Right lobe of liver (tissue), 6 donors: ENCODE measurements around the gene CCDC9B. TPM values are rescaled to one million over a fixed set of nuclear protein-coding genes. Genes with fewer than 3 reads are reported as not detected.
A peak's percentile ranks its signal among the peaks of the same experiment; 100 is the strongest.

Source experiments
- ATAC-seq, 4 donors: fragments of 200-7000 bp; cut with Tn5 transposase; one replicate each; pipeline ENCODE4 v1.9.1; 2020; ENCODE audit warnings: mild to moderate bottlenecking in 4 of 4, moderate library complexity in 4 of 4
- DNase-seq, 3 donors: peaks; one replicate each; pipeline ENCODE4 v3.0.0-alpha.2; 2020
- H3K27ac ChIP-seq, 3 donors: fragments of 200-600 bp; one replicate each; pipeline ENCODE4 v1.8.0; 2022
- H3K27me3 ChIP-seq, 2 donors: fragments of 200-600 bp; one replicate each; pipeline ENCODE4 v1.8.0; 2022
- H3K36me3 ChIP-seq, 4 donors: fragments of 200-600 bp; sonication (generic) in 1 of 4; one replicate each; pipeline versions ENCODE4 v1.5.1 to v1.8.0; 2017 to 2022; ENCODE audit warnings: control low read depth in 1 of 4
- H3K4me1 ChIP-seq, 4 donors: fragments of 200-600 bp; sonication (generic) in 1 of 4; one replicate each; pipeline versions ENCODE4 v1.5.1 to v1.8.0; 2017 to 2022; ENCODE audit warnings: control low read depth in 1 of 4
- H3K4me3 ChIP-seq, 3 donors: fragments of 200-600 bp; one replicate each; pipeline ENCODE4 v1.8.0; 2022
- H3K9me3 ChIP-seq, 4 donors: fragments of 200-600 bp; sonication (generic) in 1 of 4; one replicate each; pipeline versions ENCODE4 v1.5.1 to v1.8.0; 2017 to 2022; ENCODE audit warnings: control low read depth in 1 of 4
- POLR2A ChIP-seq: fragments of 450-650 bp; IDR thresholded peaks from one replicate; pipeline ENCODE4 v1.6.1; 2017; ENCODE audit warnings: antibody characterized with exemption, mild to moderate bottlenecking
- WGBS: methylation state at CpG from one replicate; pipeline ENCODE4 v1.1.6; 2018; ENCODE audit warnings: low coverage, low lambda C conversion rate; ENCODE audit not compliant: insufficient coverage; ENCODE audit errors: missing lambda C conversion rate; 5-methylcytosine and 5-hydroxymethylcytosine counted together
- intact Hi-C, 2 donors: fragments of 100-400 bp; cut with DNase I; formaldehyde crosslinking; loops; one replicate each; pipeline versions ENCODE4 v1.11.2 to v1.14.1; 2022
- total RNA-seq, 6 experiments: library from RNA; depleted of rRNA in 2 of 6; stranded (reverse); fragments of >200 nt in 2 of 6; fragmentation: NEBNext Ultra II Directional in 3 of 6; extraction: Animal tissue kit (Norgen Biotek cat#: 25700) in 3 of 6; gene quantifications; one replicate each; pipeline versions ENCODE4 v1.1.0 to v1.2.4, GENCODE V29; 2016 to 2023
- TF ChIP-seq, protein P1 (sequence below), 4 donors: fragments of 200-600 bp in 3 of 4; fragments of 450-650 bp in 1 of 4; IDR thresholded peaks; one replicate each; pipeline versions ENCODE4 v1.5.1 to v1.8.0; 2016 to 2022; ENCODE audit warnings: antibody characterized with exemption in 4 of 4, mild to moderate bottlenecking in 2 of 4
- donor health status: DM: no; HTN: yes; CAD: no.
- donor health status: DM: no; HTN: no; CAD: no.
- donor health status: DM: no; HTN: no; CAD: no.
- donor health status: DM: no; HTN: yes; CAD: no.
- donor health status: DM: no; HTN: yes; CAD: no.

CCDC9B gene
- total RNA-seq, 6 experiments from 2014 or later = 4.2 to 11.9 (median 4.7) TPM

- Histone ChIP-seq H3K4me3 (peak overlapping the region in 2 of 3 donors; percentile 20 to 41), H3K27ac (no peak overlapping the region)
- DNase-seq = peak in 1 of 3 donors; percentile 52
Measured at GRCh38 chr15:40306371-40306770, 34.4 kb downstream of the CCDC9B start.

GRCh38 chr15:40305281-40305680, 35.5 kb downstream of the CCDC9B start:
- ATAC-seq (no peak), DNase-seq (peak in 1 of 3 donors; percentile 22)
- Histone ChIP-seq H3K9me3 (no peaks in the 10 kb centered on the region), H3K27me3 (no peaks in the 10 kb centered on the region), H3K36me3 (no peaks in the 10 kb centered on the region), H3K4me3 (no peak overlapping the region), H3K4me1 (no peaks in the 10 kb centered on the region), H3K27ac (no peak overlapping the region)
- TF ChIP-seq POLR2A = no peak
- TF ChIP-seq, protein P1, sequence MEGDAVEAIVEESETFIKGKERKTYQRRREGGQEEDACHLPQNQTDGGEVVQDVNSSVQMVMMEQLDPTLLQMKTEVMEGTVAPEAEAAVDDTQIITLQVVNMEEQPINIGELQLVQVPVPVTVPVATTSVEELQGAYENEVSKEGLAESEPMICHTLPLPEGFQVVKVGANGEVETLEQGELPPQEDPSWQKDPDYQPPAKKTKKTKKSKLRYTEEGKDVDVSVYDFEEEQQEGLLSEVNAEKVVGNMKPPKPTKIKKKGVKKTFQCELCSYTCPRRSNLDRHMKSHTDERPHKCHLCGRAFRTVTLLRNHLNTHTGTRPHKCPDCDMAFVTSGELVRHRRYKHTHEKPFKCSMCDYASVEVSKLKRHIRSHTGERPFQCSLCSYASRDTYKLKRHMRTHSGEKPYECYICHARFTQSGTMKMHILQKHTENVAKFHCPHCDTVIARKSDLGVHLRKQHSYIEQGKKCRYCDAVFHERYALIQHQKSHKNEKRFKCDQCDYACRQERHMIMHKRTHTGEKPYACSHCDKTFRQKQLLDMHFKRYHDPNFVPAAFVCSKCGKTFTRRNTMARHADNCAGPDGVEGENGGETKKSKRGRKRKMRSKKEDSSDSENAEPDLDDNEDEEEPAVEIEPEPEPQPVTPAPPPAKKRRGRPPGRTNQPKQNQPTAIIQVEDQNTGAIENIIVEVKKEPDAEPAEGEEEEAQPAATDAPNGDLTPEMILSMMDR (IDR thresholded peaks at IDR 0.05) = no peak
- WGBS = 90% methylated on average over 2 of the region's 4 CpGs
- intact Hi-C loops = no loop called here

More at GRCh38 chr15:40306371-40306770, 34.4 kb downstream of the CCDC9B start:
- Histone ChIP-seq H3K36me3 (no peaks in the 10 kb centered on the region), H3K9me3 (no peaks in the 10 kb centered on the region), H3K27me3 (no peaks in the 10 kb centered on the region), H3K4me1 (no peaks in the 10 kb centered on the region)
- 50% methylated on average over 3 of the region's 5 CpGs for WGBS
- peak in 1 of 4 donors; percentile 7 for ATAC-seq
- intact Hi-C loops = no loop called here
- TF ChIP-seq POLR2A = no peak
- TF ChIP-seq, protein P1 (IDR thresholded peaks at IDR 0.05) = no peak

DNA sequence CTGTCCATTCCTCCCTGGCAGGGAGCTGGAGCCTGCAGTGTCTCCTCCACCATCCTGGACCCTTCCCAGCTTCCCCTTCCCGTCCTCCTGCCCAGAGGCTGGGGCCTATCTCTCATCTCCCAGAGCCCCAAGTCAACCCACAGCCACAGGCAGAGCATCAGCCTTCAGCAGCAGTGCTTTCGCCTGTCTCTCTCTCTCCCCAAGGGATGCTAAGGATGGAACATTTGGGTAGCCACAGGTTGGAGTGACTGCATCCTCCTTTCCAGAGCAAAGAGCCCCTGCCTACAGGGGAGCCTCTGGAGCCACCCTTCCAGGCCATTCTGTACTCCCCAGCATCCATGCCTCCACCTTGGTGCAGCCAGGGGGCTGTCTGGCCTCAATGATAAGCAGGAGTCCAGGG, 37.2 kb downstream of the CCDC9B start:
- Histone ChIP-seq H3K4me1 (no peaks in the 10 kb centered on the region), H3K36me3 (no peaks in the 10 kb centered on the region), H3K27ac (no peak overlapping the region), H3K27me3 (no peaks in the 10 kb centered on the region), H3K4me3 (no peak overlapping the region), H3K9me3 (no peaks in the 10 kb centered on the region)
- 100% methylated on average over 1 of the region's 2 CpGs for WGBS
- TF ChIP-seq, protein P1 (IDR thresholded peaks at IDR 0.05) = no peak
- TF ChIP-seq POLR2A = no peak
- no peak for ATAC-seq
- intact Hi-C loops = no loop called here
- DNase-seq = no peak

- no peak overlapping the region for H3K27ac ChIP-seq
Measured at GRCh38 chr15:40302981-40303380, 37.8 kb downstream of the CCDC9B start.

More at GRCh38 chr15:40302981-40303380, 37.8 kb downstream of the CCDC9B start:
- no peak for TF ChIP-seq POLR2A
- TF ChIP-seq, protein P1 (IDR thresholded peaks at IDR 0.05) = no peak
- ATAC-seq (no peak), DNase-seq (peak in 1 of 3 donors; percentile 36)
- H3K9me3 ChIP-seq = no peaks in the 10 kb centered on the region
- H3K4me1 ChIP-seq = no peaks in the 10 kb centered on the region
- H3K4me3 ChIP-seq = no peak overlapping the region
- WGBS = 100% methylated on average over 1 of the region's 11 CpGs
- intact Hi-C loops = no loop called here
- no peaks in the 10 kb centered on the region for H3K36me3 ChIP-seq
- no peaks in the 10 kb centered on the region for H3K27me3 ChIP-seq
